ENCODE results near the gene MED31. TPM values are rescaled to one million over a fixed set of nuclear protein-coding genes. Genes with fewer than 3 reads are reported as not detected.
A peak's percentile ranks its signal among the peaks of the same experiment; 100 is the strongest.
"Not testable (repeated sequence)": the region's sequence is repeated elsewhere in the genome, so short reads cannot be mapped to it uniquely, and the experiment has no call there.

Gene MED31
- total RNA-seq, 1 donor from 2014 or later, result 21.0 TPM

DNA sequence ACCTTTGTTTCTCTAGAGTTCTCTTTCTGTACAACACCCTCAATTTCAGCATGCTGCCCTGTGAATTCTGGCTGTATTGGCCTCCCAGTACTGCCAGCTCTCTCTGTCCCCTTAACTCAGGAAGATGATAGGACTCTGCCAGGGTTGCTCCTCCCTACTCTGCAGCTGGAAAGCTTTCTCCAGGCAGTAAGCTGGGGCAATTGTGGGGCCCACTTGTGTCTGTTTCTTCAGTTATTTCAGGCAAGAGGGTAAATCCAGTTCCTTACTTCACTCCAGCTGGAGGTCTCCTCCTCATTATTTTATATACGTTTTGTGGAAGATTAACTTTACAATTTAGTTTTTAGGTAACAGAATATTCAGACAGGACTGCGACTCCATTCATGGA is 10.1 kb upstream of the MED31 start:
- H3K27ac Mint-ChIP-seq (ENCODE audit: unreplicated experiment), result peak overlapping the region; percentile 4

DNA sequence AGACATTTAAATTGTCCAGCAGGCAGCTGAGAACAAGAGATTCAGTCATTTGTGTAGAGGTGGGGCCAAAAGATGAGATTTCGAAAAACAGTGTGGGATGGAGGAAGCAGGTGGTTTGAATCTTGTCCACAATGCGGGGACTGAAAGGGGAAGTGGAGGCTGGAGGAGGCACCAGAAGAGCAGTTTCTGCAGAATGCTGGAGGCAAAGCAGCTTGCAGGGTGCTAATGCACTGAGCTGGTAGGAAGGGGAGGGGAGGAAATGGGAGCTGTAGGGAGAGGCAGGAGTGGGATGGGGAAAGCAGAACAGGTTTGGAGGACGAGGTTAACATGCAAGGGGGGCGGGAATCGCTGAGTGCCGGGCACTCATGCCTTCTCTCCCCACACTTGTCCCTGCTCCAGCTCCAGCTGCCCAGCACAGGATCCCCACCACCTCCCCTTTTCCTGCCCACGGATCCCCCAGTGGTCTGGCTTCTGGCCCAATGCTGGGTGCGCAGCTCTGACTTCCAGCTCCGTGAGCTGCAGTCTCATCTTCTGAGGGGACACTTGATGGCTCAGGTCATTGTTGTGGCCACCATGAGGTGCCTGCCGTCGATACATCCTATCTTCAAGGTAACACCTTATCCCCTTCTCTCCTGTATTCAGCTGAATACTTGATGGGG is 9.5 kb upstream of the MED31 start:
- Histone ChIP-seq H3K36me3 (ENCODE audit: insufficient read depth, low read length) (no peaks in the 10 kb centered on the region), H3K9me3 (ENCODE audit: insufficient read depth, low read depth, low read length) (no peaks in the 10 kb centered on the region), H3K4me1 (ENCODE audit: insufficient read depth, low read length) (no peaks in the 10 kb centered on the region), H3K27ac (ENCODE audit: low read depth, low read length) (no peak overlapping the region), H3K27me3 (ENCODE audit: insufficient read depth, low read length) (peaks cover 25% of the 10 kb centered on the region), H3K9ac (ENCODE audit: low read length) (no peak overlapping the region), H4K20me1 (ENCODE audit: insufficient read depth, low read length) (no peaks in the 10 kb centered on the region), H3K4me2 (ENCODE audit: low read length) (no peak overlapping the region), H2AFZ (ENCODE audit: low read depth, low read length) (no peak overlapping the region), H3K79me2 (ENCODE audit: insufficient read depth, low read length) (no peaks in the 10 kb centered on the region), H3K4me3 (ENCODE audit: insufficient read depth, low read depth, low read length) (no peak overlapping the region)
- Mint-ChIP-seq H3K9me3 (ENCODE audit: unreplicated experiment) (peaks cover 2% of the 10 kb centered on the region), H3K27ac (ENCODE audit: unreplicated experiment) (no peak overlapping the region), H3K27me3 (ENCODE audit: low read depth, unreplicated experiment) (peaks cover 47% of the 10 kb centered on the region), H3K4me1 (ENCODE audit: low read depth, unreplicated experiment) (no peaks in the 10 kb centered on the region), H3K36me3 (ENCODE audit: low read depth, unreplicated experiment) (no peaks in the 10 kb centered on the region), H3K4me3 (ENCODE audit: unreplicated experiment) (no peak overlapping the region)
- TF ChIP-seq, protein P1, sequence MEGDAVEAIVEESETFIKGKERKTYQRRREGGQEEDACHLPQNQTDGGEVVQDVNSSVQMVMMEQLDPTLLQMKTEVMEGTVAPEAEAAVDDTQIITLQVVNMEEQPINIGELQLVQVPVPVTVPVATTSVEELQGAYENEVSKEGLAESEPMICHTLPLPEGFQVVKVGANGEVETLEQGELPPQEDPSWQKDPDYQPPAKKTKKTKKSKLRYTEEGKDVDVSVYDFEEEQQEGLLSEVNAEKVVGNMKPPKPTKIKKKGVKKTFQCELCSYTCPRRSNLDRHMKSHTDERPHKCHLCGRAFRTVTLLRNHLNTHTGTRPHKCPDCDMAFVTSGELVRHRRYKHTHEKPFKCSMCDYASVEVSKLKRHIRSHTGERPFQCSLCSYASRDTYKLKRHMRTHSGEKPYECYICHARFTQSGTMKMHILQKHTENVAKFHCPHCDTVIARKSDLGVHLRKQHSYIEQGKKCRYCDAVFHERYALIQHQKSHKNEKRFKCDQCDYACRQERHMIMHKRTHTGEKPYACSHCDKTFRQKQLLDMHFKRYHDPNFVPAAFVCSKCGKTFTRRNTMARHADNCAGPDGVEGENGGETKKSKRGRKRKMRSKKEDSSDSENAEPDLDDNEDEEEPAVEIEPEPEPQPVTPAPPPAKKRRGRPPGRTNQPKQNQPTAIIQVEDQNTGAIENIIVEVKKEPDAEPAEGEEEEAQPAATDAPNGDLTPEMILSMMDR (IDR thresholded peaks at IDR 0.05; ENCODE audit: insufficient read depth, low read depth, low read length), result no peak
- TF ChIP-seq EZH2 (IDR thresholded peaks at IDR 0.05; ENCODE audit: insufficient read depth, low read length), result no peak
- no peak for DNase-seq (ENCODE audit: low read depth)
- no peak for FAIRE-seq

More for the DNA sequence above, 10.1 kb upstream of the MED31 start:
- Mint-ChIP-seq H3K27me3 (ENCODE audit: low read depth, unreplicated experiment) (peaks cover 44% of the 10 kb centered on the region), H3K4me1 (ENCODE audit: low read depth, unreplicated experiment) (no peaks in the 10 kb centered on the region), H3K4me3 (ENCODE audit: unreplicated experiment) (no peak overlapping the region), H3K36me3 (ENCODE audit: low read depth, unreplicated experiment) (no peaks in the 10 kb centered on the region), H3K9me3 (ENCODE audit: unreplicated experiment) (peaks cover 2% of the 10 kb centered on the region)
- TF ChIP-seq, protein P1 (IDR thresholded peaks at IDR 0.05; ENCODE audit: insufficient read depth, low read depth, low read length), result no peak
- no peak for TF ChIP-seq EZH2 (IDR thresholded peaks at IDR 0.05; ENCODE audit: insufficient read depth, low read length)
- Histone ChIP-seq H3K9ac (ENCODE audit: low read length) (no peak overlapping the region), H3K9me3 (ENCODE audit: insufficient read depth, low read depth, low read length) (no peaks in the 10 kb centered on the region), H3K27ac (ENCODE audit: low read depth, low read length) (no peak overlapping the region), H3K4me2 (ENCODE audit: low read length) (no peak overlapping the region), H3K27me3 (ENCODE audit: insufficient read depth, low read length) (peaks cover 25% of the 10 kb centered on the region), H3K79me2 (ENCODE audit: insufficient read depth, low read length) (no peaks in the 10 kb centered on the region), H4K20me1 (ENCODE audit: insufficient read depth, low read length) (no peaks in the 10 kb centered on the region), H2AFZ (ENCODE audit: low read depth, low read length) (no peak overlapping the region), H3K4me3 (ENCODE audit: insufficient read depth, low read depth, low read length) (no peak overlapping the region), H3K4me1 (ENCODE audit: insufficient read depth, low read length) (no peaks in the 10 kb centered on the region), H3K36me3 (ENCODE audit: insufficient read depth, low read length) (no peaks in the 10 kb centered on the region)
- no peak for DNase-seq (ENCODE audit: low read depth)
- FAIRE-seq, result no peak

DNA sequence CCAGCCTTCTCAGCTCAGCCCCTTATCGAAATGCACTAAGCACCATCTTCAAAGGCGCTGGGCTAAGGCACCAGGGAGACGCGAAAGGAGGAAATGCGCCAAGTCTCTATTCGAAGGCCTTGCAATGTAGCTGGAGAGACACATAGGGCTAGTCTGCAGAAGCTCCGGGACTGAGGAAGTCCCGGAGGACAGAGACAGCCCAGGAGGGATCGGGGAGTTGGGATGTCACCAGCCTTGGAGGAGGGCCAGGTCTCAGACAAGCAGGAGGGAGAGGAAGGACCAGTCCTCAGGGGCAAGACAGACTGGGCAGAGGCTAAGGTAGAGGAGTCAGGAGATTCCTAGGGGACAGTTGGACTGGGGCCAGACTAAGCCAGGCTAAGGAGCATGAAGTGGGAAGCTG is 8.7 kb upstream of the MED31 start:
- Histone ChIP-seq H3K9me3 (ENCODE audit: insufficient read depth, low read depth, low read length) (no peaks in the 10 kb centered on the region), H3K79me2 (ENCODE audit: insufficient read depth, low read length) (no peaks in the 10 kb centered on the region), H3K27me3 (ENCODE audit: insufficient read depth, low read length) (peaks cover 30% of the 10 kb centered on the region), H2AFZ (ENCODE audit: low read depth, low read length) (no peak overlapping the region), H3K4me2 (ENCODE audit: low read length) (no peak overlapping the region), H4K20me1 (ENCODE audit: insufficient read depth, low read length) (no peaks in the 10 kb centered on the region), H3K4me1 (ENCODE audit: insufficient read depth, low read length) (peaks cover 5% of the 10 kb centered on the region), H3K27ac (ENCODE audit: low read depth, low read length) (no peak overlapping the region), H3K9ac (ENCODE audit: low read length) (no peak overlapping the region), H3K4me3 (ENCODE audit: insufficient read depth, low read depth, low read length) (no peak overlapping the region), H3K36me3 (ENCODE audit: insufficient read depth, low read length) (no peaks in the 10 kb centered on the region)
- TF ChIP-seq, protein P1 (IDR thresholded peaks at IDR 0.05; ENCODE audit: insufficient read depth, low read depth, low read length), result no peak
- TF ChIP-seq EZH2 (IDR thresholded peaks at IDR 0.05; ENCODE audit: insufficient read depth, low read length), result no peak
- H3K27me3 Mint-ChIP-seq (ENCODE audit: low read depth, unreplicated experiment), result peaks cover 53% of the 10 kb centered on the region
- peaks cover 2% of the 10 kb centered on the region for H3K9me3 Mint-ChIP-seq (ENCODE audit: unreplicated experiment)
- DNase-seq (ENCODE audit: low read depth), result no peak
- no peak for FAIRE-seq
- peaks cover 2% of the 10 kb centered on the region for H3K36me3 Mint-ChIP-seq (ENCODE audit: low read depth, unreplicated experiment)
- peaks cover 2% of the 10 kb centered on the region for H3K4me1 Mint-ChIP-seq (ENCODE audit: low read depth, unreplicated experiment)
- no peak overlapping the region for H3K4me3 Mint-ChIP-seq (ENCODE audit: unreplicated experiment)
- no peak overlapping the region for H3K27ac Mint-ChIP-seq (ENCODE audit: unreplicated experiment)

DNA sequence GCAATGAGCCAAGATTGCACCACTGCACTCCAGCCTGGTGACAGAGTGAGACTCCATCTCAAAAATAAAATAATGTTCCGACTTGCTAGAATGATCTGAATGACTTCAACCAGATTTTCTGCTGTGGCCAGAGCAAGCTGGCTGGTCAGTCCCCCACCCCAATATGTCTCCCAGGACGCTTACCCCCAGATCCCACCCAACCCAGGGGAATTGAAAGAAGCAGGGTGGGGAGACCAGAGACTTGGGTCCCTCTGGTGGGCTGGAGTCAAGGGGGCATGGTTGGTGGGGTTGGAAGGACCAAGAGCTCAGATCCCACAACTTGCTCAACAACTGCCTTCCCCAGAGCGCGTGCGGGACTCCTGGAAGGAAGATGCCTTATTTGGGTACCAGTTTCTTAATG is 7.0 kb upstream of the MED31 start:
- H3K9me3 ChIP-seq (ENCODE audit: insufficient read depth, low read depth, low read length); H3K36me3 Mint-ChIP-seq (ENCODE audit: low read depth, unreplicated experiment); H3K4me2 ChIP-seq (ENCODE audit: low read length); H3K4me3 ChIP-seq (ENCODE audit: insufficient read depth, low read depth, low read length); H3K27ac ChIP-seq (ENCODE audit: low read depth, low read length); H4K20me1 ChIP-seq (ENCODE audit: insufficient read depth, low read length); H3K36me3 ChIP-seq (ENCODE audit: insufficient read depth, low read length); H3K9ac ChIP-seq (ENCODE audit: low read length); H3K9me3 Mint-ChIP-seq (ENCODE audit: unreplicated experiment); H3K79me2 ChIP-seq (ENCODE audit: insufficient read depth, low read length); H2AFZ ChIP-seq (ENCODE audit: low read depth, low read length); FAIRE-seq; DNase-seq (ENCODE audit: low read depth): not testable (repeated sequence)
- Mint-ChIP-seq H3K4me3 (ENCODE audit: unreplicated experiment) (peak overlapping the region; percentile 28), H3K27ac (ENCODE audit: unreplicated experiment) (peak overlapping the region; percentile 27), H3K27me3 (ENCODE audit: low read depth, unreplicated experiment) (peaks cover 59% of the 10 kb centered on the region), H3K4me1 (ENCODE audit: low read depth, unreplicated experiment) (peaks cover 11% of the 10 kb centered on the region)
- Histone ChIP-seq H3K27me3 (ENCODE audit: insufficient read depth, low read length) (peaks cover 44% of the 10 kb centered on the region), H3K4me1 (ENCODE audit: insufficient read depth, low read length) (peaks cover 13% of the 10 kb centered on the region)

All from astrocyte (in vitro differentiated cells and primary cell).